ENCODE measurements around the gene PEX12.

DNA sequence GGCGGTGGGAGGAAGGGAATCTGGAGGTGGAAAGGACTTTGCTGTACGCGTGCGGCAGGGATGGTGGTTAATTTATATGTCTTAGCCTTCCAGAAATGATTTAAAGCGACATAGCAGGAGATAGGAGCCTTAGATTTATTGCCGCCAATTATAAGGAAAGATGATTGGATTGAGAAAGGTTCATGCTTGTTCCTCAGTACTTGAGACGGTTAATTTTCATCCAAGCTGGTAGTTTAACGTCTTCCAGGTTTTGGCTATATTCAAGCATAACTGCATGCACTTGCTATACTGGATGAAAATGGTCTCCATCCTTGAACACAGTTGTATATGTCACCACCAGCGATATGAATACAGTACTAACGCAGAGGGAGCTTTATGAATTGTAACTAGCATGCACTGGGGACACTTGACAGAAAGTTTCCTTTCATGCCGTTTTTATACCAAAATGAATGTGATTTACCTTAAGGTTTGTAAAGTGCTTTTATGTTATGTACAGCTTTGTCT is 610 bp upstream of the PEX12 start:
- TF ChIP-seq POLR2AphosphoS5 (IDR thresholded peaks at IDR 0.05; ENCODE audit: insufficient read depth, low read depth, low read length) (no peak), POLR2A (IDR thresholded peaks at IDR 0.05; ENCODE audit: low read depth, low read length) (no peak), EZH2 (IDR thresholded peaks at IDR 0.05; ENCODE audit: borderline replicate concordance, low read depth, low read length, severe bottlenecking) (no peak), FOS (IDR thresholded peaks at IDR 0.05; ENCODE audit: borderline replicate concordance, insufficient read depth, low read length) (no peak)
- TF ChIP-seq, protein P1, sequence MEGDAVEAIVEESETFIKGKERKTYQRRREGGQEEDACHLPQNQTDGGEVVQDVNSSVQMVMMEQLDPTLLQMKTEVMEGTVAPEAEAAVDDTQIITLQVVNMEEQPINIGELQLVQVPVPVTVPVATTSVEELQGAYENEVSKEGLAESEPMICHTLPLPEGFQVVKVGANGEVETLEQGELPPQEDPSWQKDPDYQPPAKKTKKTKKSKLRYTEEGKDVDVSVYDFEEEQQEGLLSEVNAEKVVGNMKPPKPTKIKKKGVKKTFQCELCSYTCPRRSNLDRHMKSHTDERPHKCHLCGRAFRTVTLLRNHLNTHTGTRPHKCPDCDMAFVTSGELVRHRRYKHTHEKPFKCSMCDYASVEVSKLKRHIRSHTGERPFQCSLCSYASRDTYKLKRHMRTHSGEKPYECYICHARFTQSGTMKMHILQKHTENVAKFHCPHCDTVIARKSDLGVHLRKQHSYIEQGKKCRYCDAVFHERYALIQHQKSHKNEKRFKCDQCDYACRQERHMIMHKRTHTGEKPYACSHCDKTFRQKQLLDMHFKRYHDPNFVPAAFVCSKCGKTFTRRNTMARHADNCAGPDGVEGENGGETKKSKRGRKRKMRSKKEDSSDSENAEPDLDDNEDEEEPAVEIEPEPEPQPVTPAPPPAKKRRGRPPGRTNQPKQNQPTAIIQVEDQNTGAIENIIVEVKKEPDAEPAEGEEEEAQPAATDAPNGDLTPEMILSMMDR (IDR thresholded peaks at IDR 0.05; ENCODE audit: extremely low read depth in 1 of 2, insufficient read depth in 1 of 2, low read depth in 1 of 2, low read length in 2 of 2): no peak
- TF ChIP-seq, protein P2, sequence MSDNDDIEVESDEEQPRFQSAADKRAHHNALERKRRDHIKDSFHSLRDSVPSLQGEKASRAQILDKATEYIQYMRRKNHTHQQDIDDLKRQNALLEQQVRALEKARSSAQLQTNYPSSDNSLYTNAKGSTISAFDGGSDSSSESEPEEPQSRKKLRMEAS (IDR thresholded peaks at IDR 0.05; ENCODE audit: insufficient read depth, insufficient read length): no peak
